Progenitor cell of endocrine pancreas (in vitro differentiated cells): Measurements from ENCODE around the gene EVI5L. TPM values are rescaled to one million over a fixed set of nuclear protein-coding genes. Genes with fewer than 3 reads are reported as not detected.

Experiments used
- DNase-seq: peaks from one replicate; pipeline ENCODE4 v3.0.0; 2021; ENCODE audit warnings: low spot score; ENCODE audit not compliant: unreplicated experiment
- H3K27ac Mint-ChIP-seq: 2 replicates; pipeline ENCODE4 v1.8.0; 2021; ENCODE audit warnings: mild to moderate bottlenecking, moderate library complexity, mixed read lengths
- H3K27me3 Mint-ChIP-seq: 2 replicates; pipeline ENCODE4 v1.8.0; 2021; ENCODE audit warnings: mixed read lengths
- H3K36me3 Mint-ChIP-seq: 2 replicates; pipeline ENCODE4 v1.8.0; 2022; ENCODE audit warnings: mixed read lengths; ENCODE audit not compliant: insufficient read depth
- H3K4me1 Mint-ChIP-seq: 2 replicates; pipeline ENCODE4 v1.8.0; 2021; ENCODE audit warnings: low read depth, mixed read lengths
- H3K4me3 Mint-ChIP-seq: 2 replicates; pipeline ENCODE4 v1.8.0; 2021; ENCODE audit warnings: low read depth, mild to moderate bottlenecking, moderate library complexity, mixed read lengths
- H3K9me3 Mint-ChIP-seq: 2 replicates; pipeline ENCODE4 v1.8.0; 2021; ENCODE audit warnings: low read depth, mixed read lengths
- CTCF ChIP-seq: fragments of 200-600 bp; sonication (generic); IDR thresholded peaks from one replicate; pipeline ENCODE4 v1.5.0; 2021; ENCODE audit warnings: antibody characterized with exemption, mild to moderate bottlenecking; ENCODE audit not compliant: unreplicated experiment
- total RNA-seq: library from RNA; stranded (reverse); gene quantifications from 2 replicates; pipeline ENCODE4 v1.2.1, GENCODE V29; 2021

The EVI5L gene
- total RNA-seq, 1 donor from 2014 or later = 16.2 TPM

GRCh38 chr19:7864690-7865074 is 34.7 kb downstream of the EVI5L start:
- no peak overlapping the region for H3K27ac Mint-ChIP-seq
- H3K4me3 Mint-ChIP-seq = no peak overlapping the region
- no peak for TF ChIP-seq CTCF
- no peaks in the 10 kb centered on the region for H3K9me3 Mint-ChIP-seq
- peaks cover 39% of the 10 kb centered on the region for H3K27me3 Mint-ChIP-seq
- peaks cover 4% of the 10 kb centered on the region for H3K4me1 Mint-ChIP-seq
- peaks cover 2% of the 10 kb centered on the region for H3K36me3 Mint-ChIP-seq
- DNase-seq = no peak

GRCh38 chr19:7865262-7865911 is 35.4 kb downstream of the EVI5L start:
- Mint-ChIP-seq H3K27me3 (peaks cover 39% of the 10 kb centered on the region), H3K27ac (peak overlapping the region; percentile 24), H3K36me3 (peaks cover 2% of the 10 kb centered on the region), H3K9me3 (no peaks in the 10 kb centered on the region), H3K4me1 (peaks cover 4% of the 10 kb centered on the region), H3K4me3 (no peak overlapping the region)
- TF ChIP-seq CTCF = no peak
- no peak for DNase-seq

GRCh38 chr19:7866399-7867091 is 36.5 kb downstream of the EVI5L start:
- DNase-seq = no peak
- H3K27me3 Mint-ChIP-seq = peaks cover 33% of the 10 kb centered on the region
- TF ChIP-seq CTCF = no peak
- H3K27ac Mint-ChIP-seq = peak overlapping the region; percentile 69
- peaks cover 1% of the 10 kb centered on the region for H3K9me3 Mint-ChIP-seq
- peaks cover 9% of the 10 kb centered on the region for H3K4me1 Mint-ChIP-seq
- peaks cover 7% of the 10 kb centered on the region for H3K36me3 Mint-ChIP-seq
- H3K4me3 Mint-ChIP-seq = no peak overlapping the region

GRCh38 chr19:7867092-7867844 is 37.2 kb downstream of the EVI5L start:
- peaks cover 12% of the 10 kb centered on the region for H3K36me3 Mint-ChIP-seq
- H3K4me3 Mint-ChIP-seq = no peak overlapping the region
- no peak overlapping the region for H3K27ac Mint-ChIP-seq
- no peak for DNase-seq
- H3K4me1 Mint-ChIP-seq = peaks cover 10% of the 10 kb centered on the region
- TF ChIP-seq CTCF = no peak
- H3K9me3 Mint-ChIP-seq = peaks cover 2% of the 10 kb centered on the region
- H3K27me3 Mint-ChIP-seq = peaks cover 33% of the 10 kb centered on the region

- no peak for TF ChIP-seq CTCF
- H3K27ac Mint-ChIP-seq = no peak overlapping the region
- peaks cover 33% of the 10 kb centered on the region for H3K27me3 Mint-ChIP-seq
- H3K9me3 Mint-ChIP-seq = peaks cover 2% of the 10 kb centered on the region
- peak overlapping the region; percentile 29 for H3K4me3 Mint-ChIP-seq
- no peak for DNase-seq
- H3K36me3 Mint-ChIP-seq = peaks cover 12% of the 10 kb centered on the region
- peaks cover 9% of the 10 kb centered on the region for H3K4me1 Mint-ChIP-seq
These were observed 38.3 kb downstream of the EVI5L start for GRCh38 chr19:7868326-7868670.
